A549 (cell line): ENCODE results near the gene MORC2. TPM values are rescaled to one million over a fixed set of nuclear protein-coding genes. Genes with fewer than 3 reads are reported as not detected.

Experiments used
- ATAC-seq, 2 experiments: fragments of 200-7000 bp in 1 of 2; fragments of >200 bp in 1 of 2; cut with Nextera tagmentation in 1 of 2; cut with Tn5 transposase in 1 of 2; 3 replicates each; pipeline versions ENCODE4 v1.8.0 to v1.9.1; 2018 to 2020; ENCODE audit warnings: mild to moderate bottlenecking in 1 of 2, moderate library complexity in 1 of 2
- CTCF ChIA-PET: fragments of 300-600 bp; sonication (Branson Sonifier 250); formaldehyde crosslinking; extraction: SDS; loops from one replicate; lab custom pipeline; 2021; ENCODE audit warnings: antibody characterized with exemption, inconsistent platforms; lab: Yijun Ruan, JAX
- POLR2A ChIA-PET: fragments of 350-600 bp; formaldehyde crosslinking; extraction: SDS; loops from one replicate; lab custom pipeline; 2021; ENCODE audit warnings: antibody characterized with exemption, inconsistent platforms; lab: Yijun Ruan, JAX
- DNase-seq, 2 experiments: peaks; one replicate each; pipeline versions ENCODE4 v3.0.0 to v3.0.0-alpha.2; 2011 to 2016; ENCODE audit warnings: low read depth in 1 of 2, low spot score in 1 of 2
- FAIRE-seq: peaks from 2 replicates; lab custom pipeline; 2011; peaks lifted over from hg19 to GRCh38; lab: Jason Lieb, UNC
- H3K27ac ChIP-seq, 2 experiments: fragments of >200 bp; sonication (Bioruptor Twin); formaldehyde crosslinking; 3 replicates each; pipeline ENCODE4 v1.5.1; 2016 to 2017
- H3K4me1 ChIP-seq: fragments of >200 bp; sonication (Bioruptor Twin); formaldehyde crosslinking; 3 replicates; pipeline ENCODE4 v1.6.1; 2016
- H3K4me2 ChIP-seq: fragments of >200 bp; sonication (Bioruptor Twin); formaldehyde crosslinking; 3 replicates; pipeline ENCODE4 v1.6.1; 2016
- H3K4me3 ChIP-seq: fragments of >200 bp; sonication (Bioruptor Twin); formaldehyde crosslinking; 3 replicates; pipeline ENCODE4 v1.5.1; 2016
- H3K9me3 ChIP-seq: fragments of >200 bp; sonication (Bioruptor Twin); formaldehyde crosslinking; 3 replicates; pipeline ENCODE4 v1.6.1; 2016
- ATOH8 ChIP-seq: fragments of 250-450 bp; sonication (Bioruptor Pico); IDR thresholded peaks from 2 replicates; pipeline ENCODE4 v1.5.0; 2020; ENCODE audit warnings: low read depth, mild to moderate bottlenecking, moderate library complexity
- BHLHE40 ChIP-seq: IDR thresholded peaks from 2 replicates; pipeline ENCODE4 v1.6.1; 2012; ENCODE audit warnings: low read depth, low read length, inconsistent platforms
- CBX8 ChIP-seq: fragments of 200-600 bp; sonication (generic); IDR thresholded peaks from 2 replicates; pipeline ENCODE4 v1.6.1; 2016
- CEBPB ChIP-seq, 2 experiments: fragments of >200 bp in 1 of 2; sonication (Bioruptor Twin) in 1 of 2; formaldehyde crosslinking in 1 of 2; IDR thresholded peaks; 2 replicates each; pipeline ENCODE4 v1.6.1; 2012 to 2016
- CHD2 ChIP-seq: fragments of 150-350 bp; IDR thresholded peaks from 2 replicates; pipeline ENCODE4 v1.6.1; 2014; ENCODE audit warnings: low read length; ENCODE audit not compliant: partially characterized antibody
- ELK1 ChIP-seq: fragments of 150-350 bp; IDR thresholded peaks from 2 replicates; pipeline ENCODE4 v1.6.1; 2014; ENCODE audit warnings: low read depth, mild to moderate bottlenecking, low read length
- ESRRA ChIP-seq: fragments of 150-350 bp; IDR thresholded peaks from 2 replicates; pipeline ENCODE4 v1.6.1; 2014; ENCODE audit warnings: mild to moderate bottlenecking, low read length, borderline replicate concordance
- FOSL2 ChIP-seq, 2 experiments: fragments of 450-650 bp in 1 of 2; fragments of >200 bp in 1 of 2; sonication (Bioruptor Twin) in 1 of 2; formaldehyde crosslinking; IDR thresholded peaks; 2 replicates each; pipeline versions ENCODE4 v1.5.0 to v1.6.1; 2016 to 2020; ENCODE audit warnings: mild to moderate bottlenecking in 1 of 2, moderate library complexity in 1 of 2
- FOXS1 ChIP-seq: fragments of 250-450 bp; sonication (Bioruptor Pico); IDR thresholded peaks from 2 replicates; pipeline ENCODE4 v1.5.0; 2020; ENCODE audit warnings: mild to moderate bottlenecking, moderate library complexity
- GATA3 ChIP-seq: IDR thresholded peaks from 2 replicates; pipeline ENCODE4 v1.6.1; 2012; ENCODE audit warnings: borderline replicate concordance
- HDAC2 ChIP-seq: fragments of 200-600 bp; sonication (generic); IDR thresholded peaks from 2 replicates; pipeline ENCODE4 v1.6.1; 2016
- HOXA7 ChIP-seq: fragments of 250-450 bp; sonication (Bioruptor Pico); IDR thresholded peaks from 2 replicates; pipeline ENCODE4 v1.5.0; 2020; ENCODE audit warnings: mild to moderate bottlenecking, moderate library complexity
- HOXB13 ChIP-seq: fragments of 250-450 bp; sonication (Bioruptor Pico); IDR thresholded peaks from 2 replicates; pipeline ENCODE4 v1.5.0; 2020; ENCODE audit warnings: low read depth, mild to moderate bottlenecking, moderate library complexity
- HOXB5 ChIP-seq: fragments of 250-450 bp; sonication (Bioruptor Pico); IDR thresholded peaks from 2 replicates; pipeline ENCODE4 v1.5.0; 2020; ENCODE audit warnings: mild to moderate bottlenecking, moderate library complexity
- JUNB ChIP-seq: fragments of >200 bp; sonication (Bioruptor Twin); formaldehyde crosslinking; IDR thresholded peaks from 2 replicates; pipeline ENCODE4 v1.6.1; 2016
- KDM1A ChIP-seq: fragments of 200-600 bp; sonication (generic); IDR thresholded peaks from 2 replicates; pipeline ENCODE4 v1.6.1; 2016; ENCODE audit warnings: low read depth, mild to moderate bottlenecking
- MYC ChIP-seq: IDR thresholded peaks from 2 replicates; pipeline ENCODE4 v1.6.1; 2012; ENCODE audit warnings: mild to moderate bottlenecking, inconsistent platforms, low read length, improper control_type of control experiment, borderline replicate concordance
- NPAS2 ChIP-seq: fragments of 250-450 bp; sonication (Bioruptor Pico); IDR thresholded peaks from 2 replicates; pipeline ENCODE4 v1.8.0; 2022; ENCODE audit warnings: mild to moderate bottlenecking, moderate library complexity, borderline replicate concordance
- PBX3 ChIP-seq: IDR thresholded peaks from 2 replicates; pipeline ENCODE4 v1.6.1; 2012
- POLR2A ChIP-seq: IDR thresholded peaks from 2 replicates; pipeline ENCODE4 v1.6.1; 2012; ENCODE audit warnings: mild to moderate bottlenecking, low read length
- REST ChIP-seq: fragments of 200-600 bp; sonication (generic); IDR thresholded peaks from 2 replicates; pipeline ENCODE4 v1.6.1; 2016; ENCODE audit warnings: antibody characterized with exemption, mild to moderate bottlenecking, moderate library complexity
- SMC3 ChIP-seq: fragments of >200 bp; sonication (Bioruptor Twin); formaldehyde crosslinking; IDR thresholded peaks from 3 replicates; pipeline ENCODE4 v1.6.1; 2018; ENCODE audit warnings: inconsistent platforms
- TP53 ChIP-seq: fragments of 250-450 bp; sonication (Bioruptor Pico); IDR thresholded peaks from 2 replicates; pipeline ENCODE4 v1.5.0; 2021; ENCODE audit warnings: mild to moderate bottlenecking, moderate library complexity
- USF2 ChIP-seq: fragments of 450-650 bp; IDR thresholded peaks from 2 replicates; pipeline ENCODE4 v1.6.1; 2014; ENCODE audit warnings: antibody characterized with exemption
- ZC3H11A ChIP-seq: fragments of 450-650 bp; IDR thresholded peaks from 2 replicates; pipeline ENCODE4 v1.6.1; 2014; ENCODE audit warnings: antibody characterized with exemption, mild to moderate bottlenecking
- WGBS: methylation state at CpG from one replicate; pipeline ENCODE4 v1.1.6; 2017; ENCODE audit errors: missing lambda C conversion rate; 5-methylcytosine and 5-hydroxymethylcytosine counted together
- polyA plus RNA-seq, 4 experiments: library from polyadenylated mRNA; depleted of rRNA in 3 of 4; stranded (reverse); fragments of >200 nt; fragmentation: RNase III in 1 of 4; extraction: RNeasy Plus Mini Kit Qiagen cat#74134 plus additional on column Dnase treatment in 1 of 4; gene quantifications; 2 replicates in 3 of 4; 3 replicates in 1 of 4; pipeline ENCODE4 v1.2.3, GENCODE V29; 2011 to 2017

MORC2 gene
- polyA plus RNA-seq, 2 of the 4 experiments (the other 2 are of a cell fraction), result 14.8 to 16.0 TPM

GRCh38 chr22:30998329-30998728 is 29.8 kb upstream of the MORC2 start:
- no peak for FAIRE-seq
- H3K27ac ChIP-seq, result no peak overlapping the region
- H3K4me2 ChIP-seq, result no peak overlapping the region
- H3K4me3 ChIP-seq, result no peak overlapping the region
- CTCF ChIA-PET, result no interaction called here
- no peak for ATAC-seq
- WGBS, result 83% methylated on average over 4 of the region's 4 CpGs
- no peak for DNase-seq
- no peaks in the 10 kb centered on the region for H3K9me3 ChIP-seq
- POLR2A ChIA-PET, result no interaction called here
- no peak for TF ChIP-seq HOXB5
- TF ChIP-seq CHD2, result no peak
- no peak for TF ChIP-seq HOXB13 (CRISPR knock-in tag)
- no peak for TF ChIP-seq TP53
- TF ChIP-seq BHLHE40, result no peak
- TF ChIP-seq HDAC2, result no peak
- TF ChIP-seq POLR2A, result no peak
- TF ChIP-seq FOSL2 (IDR thresholded peaks at IDR 0.05), result no peak
- TF ChIP-seq FOSL2 (CRISPR knock-in tag; IDR thresholded peaks at IDR 0.05), result no peak
- TF ChIP-seq HOXA7 (CRISPR knock-in tag), result no peak
- TF ChIP-seq CEBPB (IDR thresholded peaks at IDR 0.05), result no peak
- TF ChIP-seq GATA3, result no peak
- no peak for TF ChIP-seq CBX8
- no peak for TF ChIP-seq REST
- TF ChIP-seq PBX3, result no peak
- TF ChIP-seq, all 56 proteins: peak for 0
- H3K4me1 ChIP-seq, result no peaks in the 10 kb centered on the region

- whole genome bisulfite sequencing, result 40% methylated on average over 2 of the region's 2 CpGs
- no peak for FAIRE-seq
- no peak overlapping the region for H3K27ac ChIP-seq
Observed at GRCh38 chr22:30996462-30996861, 27.9 kb upstream of the MORC2 start.

More at GRCh38 chr22:30996462-30996861, 27.9 kb upstream of the MORC2 start:
- Histone ChIP-seq H3K4me2 (no peak overlapping the region), H3K4me1 (no peaks in the 10 kb centered on the region), H3K4me3 (no peak overlapping the region), H3K9me3 (no peaks in the 10 kb centered on the region)
- TF ChIP-seq CHD2, result no peak
- no peak for TF ChIP-seq ZC3H11A
- no peak for TF ChIP-seq KDM1A
- no peak for TF ChIP-seq PBX3
- no peak for TF ChIP-seq MYC
- TF ChIP-seq SMC3, result no peak
- TF ChIP-seq TP53, result no peak
- TF ChIP-seq POLR2A, result no peak
- no peak for TF ChIP-seq ATOH8 (CRISPR knock-in tag)
- no peak for TF ChIP-seq JUNB
- TF ChIP-seq ELK1, result no peak
- no peak for TF ChIP-seq NPAS2 (CRISPR knock-in tag)
- no peak for TF ChIP-seq HOXB13 (CRISPR knock-in tag)
- TF ChIP-seq USF2, result no peak
- no peak for TF ChIP-seq ESRRA
- TF ChIP-seq FOXS1 (CRISPR knock-in tag), result no peak
- no peak for DNase-seq
- POLR2A ChIA-PET, result no interaction called here
- ATAC-seq, result no peak
- CTCF ChIA-PET, result interaction anchor here (1.0 to 1.1 kb wide), 2 partner anchors 13 to 27 kb away, joined by 3 to 4 read pairs; partner anchors contain the start of genes MORC2 and TUG1
